ENCODE data around the gene PRKCSH.

PRKCSH gene

DNA sequence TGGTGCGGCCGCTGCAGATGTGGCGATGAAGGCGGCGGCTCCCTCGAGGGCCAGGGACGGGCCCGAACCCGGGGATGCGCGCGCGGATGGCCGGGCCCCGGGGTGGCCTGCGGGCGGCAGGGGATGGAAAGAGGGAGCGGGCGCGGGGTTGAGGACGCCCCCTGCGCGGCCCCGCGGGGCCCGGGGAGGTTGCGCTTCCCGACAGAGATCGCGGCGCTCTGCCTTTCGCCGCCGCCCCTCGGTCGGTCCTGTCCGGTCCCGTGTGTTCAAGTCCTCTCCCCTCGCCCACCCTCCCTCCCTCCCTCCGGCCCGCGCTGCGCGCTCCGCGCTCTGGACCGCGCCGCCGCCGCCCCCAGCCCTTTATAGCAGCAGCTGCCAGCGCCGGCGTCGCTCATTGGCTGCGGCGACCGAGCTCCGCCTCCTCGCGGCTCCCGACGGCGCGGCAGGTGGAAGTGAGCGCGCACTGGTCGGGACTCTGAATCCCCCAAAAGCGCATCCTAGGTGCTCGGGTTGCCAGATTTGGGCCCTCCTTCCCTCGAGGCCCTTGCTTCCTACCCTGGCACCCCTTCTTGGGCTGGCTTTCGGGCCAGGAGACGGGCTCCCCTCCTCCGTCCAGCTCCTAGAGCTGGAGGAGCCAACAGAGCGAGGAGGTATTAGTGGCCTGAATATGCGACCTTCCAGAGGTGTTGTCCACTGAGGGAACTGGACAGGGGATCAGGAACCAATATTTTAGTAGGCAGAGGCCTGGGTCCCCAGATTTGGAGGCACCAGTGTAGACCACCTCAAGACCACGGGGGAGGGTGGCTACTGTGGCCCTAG is 45.5 kb downstream of the PRKCSH start, which contains the start of gene ELAVL3:
Gene ELAVL3 (minus strand): TSS at position 332 of the 819 bp plus-strand sequence. CDS start 438 bp downstream, outside the sequence.
- no peak within 1 kb of the TSS for H3K4me3 ChIP-seq (ENCODE audit: low read depth in 1 of 2, low read length in 2 of 2)
- H3K27me3 ChIP-seq (ENCODE audit: control insufficient read depth in 1 of 2, insufficient read depth in 2 of 2, low read length in 2 of 2), result peaks cover 20 to 63% of the 10 kb centered on the region in 2 donors
- no peaks in the 10 kb centered on the region for H3K9me3 ChIP-seq (ENCODE audit: low read length)

DNA sequence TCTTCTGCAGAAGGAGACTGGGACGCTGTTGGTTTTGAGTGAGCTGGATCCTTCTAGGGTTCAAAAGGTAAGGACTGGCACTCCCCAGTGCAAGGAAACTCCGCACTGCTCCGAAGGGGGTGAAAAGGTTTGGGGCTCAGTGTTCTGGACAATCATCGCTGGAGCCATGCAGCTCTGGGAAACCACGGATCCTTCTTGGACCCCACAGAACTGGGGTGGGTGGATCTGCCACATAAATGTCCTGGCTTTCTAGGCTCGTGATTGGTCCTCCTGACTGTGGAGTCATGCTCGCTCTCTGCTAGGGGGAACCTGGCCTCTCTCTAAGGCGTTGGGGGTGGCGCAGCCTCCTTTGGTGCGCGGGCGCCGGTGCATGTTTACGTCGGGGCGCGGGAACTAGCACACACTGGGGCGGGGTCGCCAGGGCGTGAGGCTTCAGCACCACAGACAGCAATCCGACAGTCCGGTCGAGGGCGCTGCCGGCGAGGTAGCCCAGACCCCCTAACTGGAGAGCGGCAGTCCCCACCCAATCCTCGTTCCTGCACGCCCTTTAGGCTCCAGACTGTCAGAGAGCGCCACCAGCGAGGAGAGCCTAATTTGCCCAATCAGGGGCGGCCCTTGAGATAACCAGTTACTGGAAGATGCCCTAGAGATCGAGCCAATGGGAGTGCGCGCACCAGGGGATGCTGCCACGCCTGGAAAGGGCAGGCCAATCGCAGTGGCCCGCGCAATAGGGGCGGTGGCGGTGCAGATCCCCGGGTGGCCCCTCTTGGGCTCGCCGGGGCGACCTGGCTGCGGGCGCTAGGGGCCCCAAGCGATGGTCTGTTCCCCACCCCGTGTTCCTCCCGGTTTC is 46.3 kb downstream of the PRKCSH start:
- H3K9me3 ChIP-seq (ENCODE audit: low read length), result no peaks in the 10 kb centered on the region
- H3K4me3 ChIP-seq (ENCODE audit: low read depth in 1 of 2, low read length in 2 of 2), result no peak overlapping the region
- H3K4me1 ChIP-seq (ENCODE audit: insufficient read depth, low read length), result peaks cover 11% of the 10 kb centered on the region
- H3K27ac ChIP-seq (ENCODE audit: low read depth, low read length), result no peak overlapping the region
- no peaks in the 10 kb centered on the region for H3K36me3 ChIP-seq (ENCODE audit: insufficient read depth, low read length)
- H3K27me3 ChIP-seq (ENCODE audit: control insufficient read depth in 1 of 2, insufficient read depth in 2 of 2, low read length in 2 of 2), result peaks cover 20 to 70% of the 10 kb centered on the region in 2 donors
- no peak overlapping the region for H3K9ac ChIP-seq (ENCODE audit: low read length)

More for the DNA sequence above, 45.5 kb downstream of the PRKCSH start, which contains the start of gene ELAVL3:
- Histone ChIP-seq H3K9ac (ENCODE audit: low read length) (no peak within 1 kb of the TSS), H3K4me1 (ENCODE audit: insufficient read depth, low read length) (peaks cover 11% of the 10 kb centered on the region), H3K36me3 (ENCODE audit: insufficient read depth, low read length) (no peaks in the 10 kb centered on the region), H3K27ac (ENCODE audit: low read depth, low read length) (no peak within 1 kb of the TSS)

DNA sequence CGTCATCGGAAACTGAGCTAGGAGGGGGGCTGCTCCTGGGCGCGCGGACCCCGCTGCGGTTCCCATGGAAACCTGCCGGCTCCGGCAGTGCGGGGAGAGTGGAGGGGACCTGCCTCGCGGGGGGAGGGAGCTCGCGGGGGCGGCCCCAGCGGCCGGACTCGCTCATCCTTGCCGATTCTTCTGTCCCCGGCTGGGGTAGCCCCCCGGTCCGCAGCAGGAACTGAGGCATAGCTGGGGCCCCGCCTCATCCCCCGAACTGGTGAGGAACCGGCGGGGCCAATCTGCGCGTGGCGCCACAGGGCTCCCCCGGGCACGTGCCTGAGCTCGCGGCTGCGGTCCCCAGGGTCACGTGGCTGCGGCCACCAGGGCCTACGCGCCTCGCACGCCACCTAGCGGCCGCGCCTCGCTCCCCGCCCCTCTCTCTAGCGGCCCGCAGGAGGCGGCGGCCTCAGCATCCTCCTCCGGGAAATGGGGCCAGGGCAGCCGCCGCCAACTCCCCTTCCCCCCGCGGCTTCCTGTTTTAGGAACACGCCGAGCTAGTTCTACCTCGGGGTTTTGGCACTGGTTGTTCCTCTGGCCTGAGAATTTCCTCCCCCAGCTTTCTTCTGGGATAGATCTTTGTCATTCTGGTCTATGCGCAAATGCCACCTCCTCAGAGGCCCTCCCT is 47.1 kb downstream of the PRKCSH start:
- H3K27ac ChIP-seq (ENCODE audit: low read depth, low read length), result no peak overlapping the region
- H3K9ac ChIP-seq (ENCODE audit: low read length), result no peak overlapping the region
- peaks cover 11% of the 10 kb centered on the region for H3K4me1 ChIP-seq (ENCODE audit: insufficient read depth, low read length)
- H3K9me3 ChIP-seq (ENCODE audit: low read length), result no peaks in the 10 kb centered on the region
- no peaks in the 10 kb centered on the region for H3K36me3 ChIP-seq (ENCODE audit: insufficient read depth, low read length)
- peaks cover 20 to 70% of the 10 kb centered on the region in 2 donors for H3K27me3 ChIP-seq (ENCODE audit: control insufficient read depth in 1 of 2, insufficient read depth in 2 of 2, low read length in 2 of 2)
- H3K4me3 ChIP-seq (ENCODE audit: low read depth in 1 of 2, low read length in 2 of 2), result no peak overlapping the region

- H3K27me3 ChIP-seq (ENCODE audit: control insufficient read depth in 1 of 2, insufficient read depth in 2 of 2, low read length in 2 of 2), result peaks cover 20 to 70% of the 10 kb centered on the region in 2 donors
- H3K4me3 ChIP-seq (ENCODE audit: low read depth in 1 of 2, low read length in 2 of 2), result no peak overlapping the region
- H3K9me3 ChIP-seq (ENCODE audit: low read length), result no peaks in the 10 kb centered on the region
- no peak overlapping the region for H3K27ac ChIP-seq (ENCODE audit: low read depth, low read length)
- peaks cover 11% of the 10 kb centered on the region for H3K4me1 ChIP-seq (ENCODE audit: insufficient read depth, low read length)
- H3K9ac ChIP-seq (ENCODE audit: low read length), result no peak overlapping the region
- H3K36me3 ChIP-seq (ENCODE audit: insufficient read depth, low read length), result no peaks in the 10 kb centered on the region
Measured at GRCh38 chr19:11483366-11484111, 48.1 kb downstream of the PRKCSH start.

DNA sequence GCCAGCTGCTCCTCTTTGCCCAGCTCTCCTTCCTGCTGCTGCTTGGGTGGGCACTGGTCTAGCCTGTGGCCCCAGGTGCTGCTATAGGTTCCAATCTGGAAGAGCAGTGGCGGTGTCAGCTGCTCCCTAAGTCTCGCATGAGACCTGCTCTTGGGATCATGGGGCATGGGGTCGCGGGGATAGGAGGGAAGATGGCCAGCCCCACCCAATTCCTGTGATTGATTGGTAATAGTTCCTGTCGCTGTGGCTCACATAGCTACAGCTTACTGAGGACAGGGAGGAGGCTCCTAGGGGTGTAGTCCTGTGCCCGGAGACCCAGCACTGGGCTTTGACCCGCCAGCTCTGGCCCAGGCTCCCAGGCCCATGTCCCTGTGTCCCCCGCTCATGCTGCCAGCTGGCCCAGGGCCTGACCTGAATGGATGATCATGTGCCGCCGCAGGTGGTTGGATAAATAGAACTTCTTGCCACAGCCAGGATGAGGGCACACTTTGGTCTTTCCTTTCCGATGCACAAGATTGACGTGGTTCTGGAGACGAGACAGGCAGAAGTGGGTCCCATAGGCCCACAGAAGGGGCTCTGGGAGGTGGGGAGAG is 49.9 kb downstream of the PRKCSH start:
- peaks cover 20 to 55% of the 10 kb centered on the region in 2 donors for H3K27me3 ChIP-seq (ENCODE audit: control insufficient read depth in 1 of 2, insufficient read depth in 2 of 2, low read length in 2 of 2)
- H3K4me3 ChIP-seq (ENCODE audit: low read depth in 1 of 2, low read length in 2 of 2), result no peak overlapping the region
- H3K27ac ChIP-seq (ENCODE audit: low read depth, low read length), result no peak overlapping the region
- H3K9me3 ChIP-seq (ENCODE audit: low read length), result no peaks in the 10 kb centered on the region
- H3K4me1 ChIP-seq (ENCODE audit: insufficient read depth, low read length), result peaks cover 11% of the 10 kb centered on the region
- no peak overlapping the region for H3K9ac ChIP-seq (ENCODE audit: low read length)
- H3K36me3 ChIP-seq (ENCODE audit: insufficient read depth, low read length), result no peaks in the 10 kb centered on the region

- Histone ChIP-seq H3K9ac (ENCODE audit: low read length) (no peak overlapping the region), H3K36me3 (ENCODE audit: insufficient read depth, low read length) (no peaks in the 10 kb centered on the region), H3K9me3 (ENCODE audit: low read length) (no peaks in the 10 kb centered on the region), H3K4me3 (ENCODE audit: low read depth in 1 of 2, low read length in 2 of 2) (no peak overlapping the region), H3K27me3 (ENCODE audit: control insufficient read depth in 1 of 2, insufficient read depth in 2 of 2, low read length in 2 of 2) (peaks cover 11 to 40% of the 10 kb centered on the region in 2 donors), H3K4me1 (ENCODE audit: insufficient read depth, low read length) (peaks cover 11% of the 10 kb centered on the region), H3K27ac (ENCODE audit: low read depth, low read length) (no peak overlapping the region)
Measured at GRCh38 chr19:11486661-11487503, 51.4 kb downstream of the PRKCSH start.

GRCh38 chr19:11489378-11489777 is 53.9 kb downstream of the PRKCSH start:
- Histone ChIP-seq H3K4me1 (ENCODE audit: insufficient read depth, low read length) (no peaks in the 10 kb centered on the region), H3K27me3 (ENCODE audit: control insufficient read depth in 1 of 2, insufficient read depth in 2 of 2, low read length in 2 of 2) (peaks cover 0 to 17% of the 10 kb centered on the region in 2 donors), H3K9me3 (ENCODE audit: low read length) (no peaks in the 10 kb centered on the region), H3K4me3 (ENCODE audit: low read depth in 1 of 2, low read length in 2 of 2) (no peak overlapping the region), H3K27ac (ENCODE audit: low read depth, low read length) (no peak overlapping the region), H3K9ac (ENCODE audit: low read length) (no peak overlapping the region), H3K36me3 (ENCODE audit: insufficient read depth, low read length) (no peaks in the 10 kb centered on the region)

DNA sequence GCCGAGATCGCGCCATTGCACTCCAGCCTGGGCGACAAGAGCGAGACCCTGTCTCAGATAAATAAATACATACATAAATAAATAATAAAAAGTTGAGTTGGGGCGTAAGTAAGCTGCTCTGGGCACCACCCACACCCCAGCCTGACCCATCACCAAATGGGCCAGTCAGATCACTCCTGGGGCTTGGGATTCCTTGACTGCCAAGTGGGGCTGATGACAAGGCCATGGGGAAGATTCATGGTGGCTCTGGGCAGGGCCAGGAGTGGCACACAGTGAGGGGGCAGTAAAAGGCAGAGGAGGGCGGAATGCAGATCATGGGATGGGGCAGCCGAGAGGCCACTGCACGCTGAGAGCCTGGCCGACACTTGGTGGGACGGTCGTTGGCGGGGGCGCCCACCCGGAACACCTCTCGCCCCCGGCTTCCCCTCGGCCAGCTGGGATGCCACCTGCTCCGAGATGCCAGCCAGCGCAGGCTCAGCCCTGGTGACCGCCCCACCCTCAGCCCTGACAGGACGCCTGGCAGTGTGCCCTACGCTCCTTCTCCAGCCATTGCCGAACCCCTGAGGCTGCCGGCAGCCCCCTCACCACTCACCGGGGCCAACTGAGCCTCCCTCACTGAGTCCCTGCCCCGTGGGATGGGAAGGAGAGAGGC is 59.3 kb downstream of the PRKCSH start:
- Histone ChIP-seq H3K4me1 (ENCODE audit: insufficient read depth, low read length) (no peaks in the 10 kb centered on the region), H3K4me3 (ENCODE audit: low read depth in 1 of 2, low read length in 2 of 2) (no peak overlapping the region), H3K27ac (ENCODE audit: low read depth, low read length) (no peak overlapping the region), H3K9ac (ENCODE audit: low read length) (no peak overlapping the region), H3K27me3 (ENCODE audit: control insufficient read depth in 1 of 2, insufficient read depth in 2 of 2, low read length in 2 of 2) (no peaks in the 10 kb centered on the region), H3K9me3 (ENCODE audit: low read length) (no peaks in the 10 kb centered on the region), H3K36me3 (ENCODE audit: insufficient read depth, low read length) (peaks cover 11% of the 10 kb centered on the region)

DNA sequence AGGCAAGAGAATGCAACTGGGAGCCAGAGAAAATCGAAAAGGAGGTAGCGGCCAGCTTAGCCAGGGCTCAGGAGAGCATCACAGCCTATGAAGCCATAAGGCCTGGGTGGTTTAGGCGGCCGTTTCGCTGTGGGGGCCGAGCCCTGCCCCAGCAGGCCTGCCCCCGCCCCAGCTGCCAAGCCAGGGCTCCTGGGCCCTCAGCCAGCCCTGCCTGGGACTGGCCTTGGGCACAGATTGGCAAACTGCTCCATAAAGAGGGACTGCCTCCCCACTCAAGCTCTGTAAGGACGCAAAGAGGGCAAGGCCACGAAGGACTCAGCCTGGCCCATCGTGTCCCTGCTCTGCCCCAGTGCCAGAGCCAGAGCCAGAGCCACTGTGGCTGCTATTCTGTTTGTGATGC is 60.0 kb downstream of the PRKCSH start:
- Histone ChIP-seq H3K27ac (ENCODE audit: low read depth, low read length) (no peak overlapping the region), H3K9ac (ENCODE audit: low read length) (no peak overlapping the region), H3K4me3 (ENCODE audit: low read depth in 1 of 2, low read length in 2 of 2) (no peak overlapping the region), H3K9me3 (ENCODE audit: low read length) (no peaks in the 10 kb centered on the region), H3K27me3 (ENCODE audit: control insufficient read depth in 1 of 2, insufficient read depth in 2 of 2, low read length in 2 of 2) (no peaks in the 10 kb centered on the region), H3K4me1 (ENCODE audit: insufficient read depth, low read length) (no peaks in the 10 kb centered on the region), H3K36me3 (ENCODE audit: insufficient read depth, low read length) (peaks cover 11% of the 10 kb centered on the region)
